HG03520 (cell line): Measurements from ENCODE around the gene F8A3.
"Not testable (repeated sequence)": the region's sequence is repeated elsewhere in the genome, so short reads cannot be mapped to it uniquely, and the experiment has no call there.

Experiments
- ATAC-seq: cut with Tn5 transposase; IDR thresholded peaks from one replicate; pipeline ENCODE4 v1.9.1; 2021; ENCODE audit warnings: mild to moderate bottlenecking, moderate library complexity; ENCODE audit not compliant: unreplicated experiment

F8A3 gene

DNA sequence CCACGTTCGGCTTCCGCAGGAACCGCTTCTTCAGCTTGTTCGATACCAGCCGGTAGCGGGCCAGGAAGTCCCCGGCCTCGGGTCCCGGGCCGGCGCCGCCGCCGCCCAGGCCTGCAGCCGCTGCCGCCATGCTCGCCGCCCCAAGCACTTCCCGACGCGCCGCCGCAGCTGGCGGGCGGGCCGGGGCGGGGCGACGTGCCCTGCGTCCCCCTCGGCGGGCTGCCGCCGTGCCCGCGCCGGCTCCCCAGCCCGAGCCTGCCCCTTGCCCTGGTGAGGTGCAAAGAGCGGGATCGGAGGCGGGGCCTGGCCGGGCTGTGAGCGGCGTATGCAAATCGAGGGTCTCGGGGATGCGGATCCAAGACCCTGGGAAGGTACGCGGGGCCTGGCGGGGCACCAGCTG is at the start of gene F8A3:
F8A3 (minus strand) TSS at position 150 of the 400 bp plus-strand sequence; CDS start at position 130, 20 bp downstream.
- ATAC-seq, result peak; percentile 54

DNA sequence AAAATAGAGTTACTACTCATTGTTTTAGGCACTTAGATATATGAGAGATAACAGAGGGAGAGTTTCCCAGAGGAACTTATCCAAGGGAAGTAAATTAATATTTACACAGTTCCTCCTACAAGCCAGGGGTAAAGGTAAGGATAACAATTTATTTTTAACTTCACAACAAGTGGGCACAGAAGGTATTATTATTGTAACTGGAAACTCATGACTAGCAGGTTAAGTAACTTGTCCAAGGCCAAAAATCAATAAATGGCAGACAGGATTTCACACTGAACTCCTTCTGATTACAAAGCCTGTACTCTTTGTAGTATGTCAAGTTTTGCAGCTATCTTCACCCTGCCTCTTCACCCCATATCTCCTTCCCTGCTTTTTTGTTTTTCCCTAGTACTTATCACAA is 46.9 kb upstream of the F8A3 start:
- no peak for ATAC-seq

DNA sequence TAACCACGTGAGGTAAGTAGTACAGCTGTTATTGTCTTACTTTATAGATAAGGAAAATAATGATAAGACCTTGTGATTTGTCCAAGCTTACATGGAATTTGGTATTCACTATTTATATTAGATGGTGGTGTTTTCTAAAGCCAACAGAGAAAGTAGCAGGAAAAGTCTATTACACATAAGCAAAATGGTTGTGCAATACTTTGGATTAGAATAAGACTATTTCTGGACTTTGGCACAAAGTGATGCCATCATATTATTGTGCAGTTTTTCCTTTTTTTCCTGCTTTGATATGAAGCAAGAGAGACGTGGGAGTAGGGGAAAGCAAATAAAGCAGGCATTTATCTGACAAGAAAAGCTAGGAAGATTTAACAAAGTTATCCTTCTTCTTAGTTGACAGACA is 36.7 kb upstream of the F8A3 start:
- ATAC-seq, result not testable (repeated sequence)

DNA sequence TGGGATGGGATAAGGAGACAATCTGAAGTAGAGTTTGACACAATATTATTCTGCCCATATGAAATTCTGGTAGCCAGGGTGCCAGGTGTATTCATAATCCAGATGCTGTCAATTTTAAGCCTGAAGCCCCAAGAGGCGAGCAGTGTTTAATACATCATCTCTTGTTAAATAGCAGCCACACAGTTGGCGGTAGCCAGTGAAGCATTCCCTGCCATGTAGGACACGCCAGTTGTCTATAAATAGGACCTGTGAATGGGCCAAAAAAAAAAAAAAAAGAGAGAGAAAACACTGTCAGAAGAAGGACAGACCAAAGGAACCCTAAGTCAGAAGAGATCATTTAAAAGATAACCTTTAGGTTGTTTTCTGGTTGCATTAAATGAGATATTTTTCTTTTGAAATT is 33.0 kb upstream of the F8A3 start:
- ATAC-seq, result not testable (repeated sequence)

DNA sequence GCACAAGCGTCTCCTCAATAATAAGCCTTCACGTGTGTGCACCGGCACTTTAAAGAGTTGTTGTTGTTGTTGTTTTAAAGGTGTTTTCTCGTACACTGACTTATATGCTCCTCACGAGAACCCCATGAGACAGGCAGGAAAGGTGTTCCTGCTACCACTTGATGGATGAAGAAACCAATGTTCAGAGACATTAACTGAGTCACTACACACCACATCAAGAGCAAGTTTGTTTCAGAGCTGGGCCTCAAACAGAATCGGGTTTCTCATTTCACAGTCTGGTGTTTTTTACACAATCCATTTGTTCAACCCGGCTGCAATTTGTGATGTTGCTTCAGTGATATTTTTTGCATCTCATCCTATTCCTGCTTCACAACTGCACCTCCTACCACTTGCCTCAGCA is 18.7 kb upstream of the F8A3 start:
- ATAC-seq, result not testable (repeated sequence)

DNA sequence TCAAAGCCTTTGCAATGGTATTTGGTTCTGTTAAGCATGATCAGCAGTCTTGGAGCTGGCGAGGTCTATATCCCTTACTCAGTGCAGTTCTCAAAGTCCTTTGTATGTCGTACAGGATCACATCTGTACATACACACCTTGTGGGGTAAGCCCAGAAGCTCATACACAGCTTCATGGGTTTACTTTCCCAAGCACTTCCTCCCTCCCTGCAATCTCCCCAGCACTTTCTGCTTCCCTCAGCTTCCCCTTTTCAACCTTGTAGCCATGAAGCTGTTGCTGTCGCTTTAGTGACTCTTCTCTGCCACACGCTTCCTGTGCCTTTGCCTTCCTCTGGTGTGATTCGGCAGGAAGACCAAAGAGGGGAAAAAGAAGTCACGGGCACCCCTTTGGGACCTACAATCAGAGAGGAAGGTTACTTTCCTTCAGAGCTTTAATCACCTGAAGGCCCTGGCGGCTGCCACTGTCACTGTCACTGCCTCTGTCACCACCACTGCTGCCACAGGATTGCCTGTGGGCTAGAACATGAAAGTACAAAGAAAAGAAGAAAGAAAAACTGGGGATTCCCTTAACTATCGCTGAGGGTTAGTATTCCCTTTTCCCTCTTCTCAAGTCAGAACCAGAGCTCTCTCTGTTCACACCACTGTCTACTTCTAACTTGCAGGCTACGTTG is 8.0 kb upstream of the F8A3 start:
- ATAC-seq, result not testable (repeated sequence)

DNA sequence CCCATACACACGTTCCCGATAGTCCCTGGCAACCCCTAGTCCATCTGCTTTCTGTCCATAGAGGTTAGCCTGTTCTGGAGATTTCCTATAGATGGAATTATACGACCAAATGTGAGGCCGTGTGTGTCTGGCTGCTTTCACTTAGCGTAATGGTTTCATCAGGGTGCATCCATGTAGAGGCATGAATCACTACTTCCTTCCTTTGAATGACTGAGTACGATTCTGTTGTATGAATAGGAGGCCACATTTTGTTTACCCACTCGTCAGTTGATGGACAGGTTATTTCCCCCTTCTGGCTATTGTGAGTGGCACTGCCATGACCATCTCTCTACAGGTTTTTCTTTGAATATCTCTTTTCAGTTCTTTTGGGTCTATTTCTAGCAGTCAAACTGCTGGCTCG is 2.1 kb upstream of the F8A3 start:
- ATAC-seq, result not testable (repeated sequence)

DNA sequence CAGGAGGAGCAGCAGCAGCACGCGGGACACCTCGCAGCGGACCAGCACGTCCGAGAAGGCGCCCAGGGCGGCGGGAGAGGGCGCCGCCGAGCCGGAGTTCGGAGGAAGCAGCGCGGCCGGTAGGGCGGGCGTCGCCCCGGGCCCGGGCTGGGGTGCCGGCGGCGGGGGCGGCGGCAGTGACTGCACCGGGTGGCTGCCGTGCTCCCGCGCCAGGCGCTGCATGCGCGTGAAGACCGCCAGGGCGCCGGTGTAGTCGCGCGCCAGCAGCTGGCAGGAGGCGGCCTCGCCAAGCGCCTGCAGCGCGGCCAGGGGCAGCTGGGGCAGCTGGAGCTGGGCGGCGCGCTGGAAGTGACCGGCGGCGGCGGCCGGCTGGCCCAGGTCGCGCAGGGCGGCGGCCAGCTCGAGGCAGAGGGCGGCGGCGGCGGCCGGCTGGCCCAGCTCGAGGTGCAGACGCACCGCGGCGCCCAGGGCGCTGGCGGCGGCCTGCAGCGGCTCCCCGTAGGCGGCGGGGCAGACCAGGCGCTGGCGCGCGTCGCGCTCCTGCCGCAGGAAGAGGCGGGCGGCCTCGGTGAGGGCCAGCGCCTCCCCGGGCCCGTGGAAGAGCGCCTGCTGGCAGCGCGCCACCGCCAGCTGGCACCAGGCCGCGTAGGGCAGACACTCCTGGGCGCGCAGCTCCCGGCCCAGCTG is 516 bp downstream of the F8A3 start:
- ATAC-seq, result peak; percentile 39

DNA sequence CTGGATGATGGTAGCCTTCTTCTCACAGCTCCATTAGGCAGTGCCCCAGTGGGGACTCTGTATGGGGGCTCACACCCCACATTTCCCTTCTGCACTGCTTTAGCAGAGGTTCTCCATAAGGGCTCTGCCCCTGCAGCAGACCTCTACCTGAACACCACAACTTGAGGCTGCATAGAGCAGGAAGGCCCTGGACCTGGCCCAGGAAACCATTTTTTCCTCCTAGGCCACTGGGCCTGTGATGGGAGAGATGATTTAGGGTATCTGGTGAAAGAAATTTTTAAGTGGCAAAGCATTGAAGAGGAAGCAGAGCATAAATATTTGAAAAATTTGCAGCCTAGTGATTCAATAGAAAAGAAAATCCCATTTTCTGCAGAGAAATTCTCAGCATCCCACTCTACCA is 17.3 kb downstream of the F8A3 start:
- no peak for ATAC-seq

DNA sequence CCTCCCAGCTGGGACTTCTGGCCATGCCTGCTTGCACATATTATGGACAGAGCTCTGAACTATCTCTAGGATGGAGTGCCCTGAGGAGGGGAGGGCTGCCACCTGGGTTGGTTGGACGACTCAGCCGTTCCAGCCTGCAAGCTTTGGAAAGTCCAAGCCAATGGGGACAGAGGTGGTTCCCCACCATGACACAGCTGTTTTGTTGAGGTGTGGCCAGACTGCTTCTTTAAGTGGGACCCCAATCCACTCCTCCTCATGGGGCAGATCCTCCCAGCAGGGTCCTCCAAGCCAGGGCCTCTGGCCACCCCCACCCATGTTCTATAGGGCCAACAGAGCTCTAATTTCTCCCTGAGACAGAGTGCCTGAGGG is 22.7 kb downstream of the F8A3 start:
- ATAC-seq, result no peak

DNA sequence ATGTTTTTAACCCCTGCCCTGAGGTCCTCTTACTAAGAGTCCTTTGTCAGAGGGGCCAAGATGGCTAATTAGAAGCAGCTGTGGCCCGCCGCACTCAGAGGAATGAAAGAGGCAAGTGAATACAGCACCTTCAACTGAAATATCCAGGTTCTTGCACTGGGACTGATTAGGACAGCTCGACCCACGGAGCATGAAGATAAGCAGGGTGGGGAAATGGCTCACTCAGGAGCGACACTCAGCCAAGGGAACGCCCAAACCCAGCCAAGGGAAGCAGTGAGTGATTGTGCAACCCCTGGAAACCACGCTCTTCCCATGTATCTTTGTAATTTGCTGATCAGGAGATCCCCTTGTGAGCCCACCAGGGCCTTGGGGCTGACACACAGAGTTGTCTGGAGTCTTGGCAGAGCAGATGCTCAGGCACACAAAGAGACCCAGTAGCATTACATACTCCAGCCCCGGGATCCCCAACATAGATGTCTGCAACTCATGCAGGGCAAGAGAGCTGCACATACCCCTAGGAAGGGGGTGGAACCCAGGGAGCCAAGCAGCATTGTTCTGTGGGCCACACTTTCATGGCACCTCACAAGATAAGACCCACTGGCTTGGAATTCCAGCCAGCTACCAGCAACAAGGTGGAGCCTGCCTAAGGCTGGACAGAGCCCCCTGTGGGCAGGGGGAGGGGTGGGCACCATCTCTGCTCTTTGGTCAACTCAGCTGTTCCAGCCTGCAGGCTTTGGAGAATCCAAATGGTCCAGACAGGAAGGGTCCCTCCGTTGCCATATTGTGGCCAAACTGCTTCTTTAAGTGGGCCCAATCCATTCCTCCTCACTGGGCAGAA is 23.3 kb downstream of the F8A3 start:
- ATAC-seq, result no peak

DNA sequence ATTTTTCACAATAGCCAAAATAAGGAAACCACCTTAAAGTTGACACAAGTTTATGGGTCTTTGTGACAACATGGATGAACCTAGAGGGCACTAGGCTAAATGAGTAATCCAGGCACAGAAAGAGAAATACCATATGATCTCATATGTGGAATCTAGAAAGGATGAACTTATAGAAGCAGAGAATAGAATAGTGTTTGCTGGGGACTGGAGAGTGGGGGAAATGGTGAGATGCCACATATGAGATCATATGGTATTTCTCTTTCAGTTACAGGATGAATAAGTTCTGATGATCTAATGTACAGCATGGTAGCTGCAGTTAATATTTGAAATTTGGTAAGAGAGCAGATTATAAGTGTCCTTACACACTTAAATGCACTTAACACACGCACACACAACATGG is 40.7 kb downstream of the F8A3 start:
- no peak for ATAC-seq
